Spleen (tissue), 11 donors: ENCODE measurements around the gene TFAP2B. TPM values are rescaled to one million over a fixed set of nuclear protein-coding genes. Genes with fewer than 3 reads are reported as not detected.

Source experiments
- DNase-seq: peaks from one replicate; pipeline ENCODE4 v3.0.0-alpha.2; 2020
- H3K27ac ChIP-seq, 8 donors: fragments of 200-600 bp; sonication (generic) in 7 of 8; 1 replicate in 4 of 8; 2 replicates in 4 of 8; pipeline versions ENCODE4 v1.5.0 to v1.8.0; 2016 to 2021; ENCODE audit warnings: inconsistent platforms in 4 of 8, mild to moderate bottlenecking in 4 of 8, moderate library complexity in 1 of 8
- H3K27me3 ChIP-seq, 7 donors: fragments of 200-600 bp; sonication (generic) in 6 of 7; replicated peaks in 1 of 7; 1 replicate in 4 of 7; 2 replicates in 3 of 7; pipeline versions ENCODE4 v1.5.0 to v1.8.0; 2016 to 2021; ENCODE audit warnings: inconsistent platforms in 3 of 7, mild to moderate bottlenecking in 1 of 7
- H3K36me3 ChIP-seq, 6 donors: fragments of 200-600 bp; sonication (generic) in 5 of 6; 1 replicate in 4 of 6; 2 replicates in 2 of 6; pipeline versions ENCODE4 v1.5.0 to v1.8.0; 2016 to 2021; ENCODE audit warnings: inconsistent platforms in 2 of 6
- H3K4me1 ChIP-seq, 6 donors: fragments of 200-600 bp; sonication (generic) in 5 of 6; 1 replicate in 3 of 6; 2 replicates in 3 of 6; pipeline versions ENCODE4 v1.5.0 to v1.8.0; 2016 to 2021; ENCODE audit warnings: inconsistent platforms in 3 of 6
- H3K4me3 ChIP-seq, 8 donors: fragments of 200-600 bp; sonication (generic) in 7 of 8; 1 replicate in 4 of 8; 2 replicates in 4 of 8; pipeline versions ENCODE4 v1.5.0 to v1.8.0; 2016 to 2021; ENCODE audit warnings: inconsistent platforms in 4 of 8, mild to moderate bottlenecking in 4 of 8, moderate library complexity in 2 of 8
- H3K9me3 ChIP-seq, 8 donors: fragments of 200-600 bp; sonication (generic) in 7 of 8; 1 replicate in 4 of 8; 2 replicates in 4 of 8; pipeline versions ENCODE4 v1.5.0 to v1.8.0; 2016 to 2021; ENCODE audit warnings: inconsistent platforms in 4 of 8
- CTCF ChIP-seq, 11 experiments: fragments of 200-600 bp in 7 of 11; fragments of 450-650 bp in 4 of 11; sonication (generic) in 4 of 11; IDR thresholded peaks in 8 of 11; conservative IDR thresholded peaks in 3 of 11; 1 replicate in 7 of 11; 2 replicates in 4 of 11; pipeline versions ENCODE4 v1.4.0 to v1.8.0; 2016 to 2021; ENCODE audit warnings: antibody characterized with exemption in 11 of 11, inconsistent platforms in 4 of 11, mild to moderate bottlenecking in 1 of 11
- POLR2A ChIP-seq, 3 donors: fragments of 450-650 bp; IDR thresholded peaks; one replicate each; pipeline ENCODE4 v1.5.1; 2017; ENCODE audit warnings: antibody characterized with exemption in 3 of 3, mild to moderate bottlenecking in 1 of 3
- POLR2AphosphoS5 ChIP-seq, 3 donors: sonication (generic); formaldehyde crosslinking; IDR thresholded peaks; one replicate each; pipeline ENCODE4 v1.5.1; 2017; ENCODE audit warnings: antibody characterized with exemption in 3 of 3
- WGBS, 5 donors: extraction: QIAGEN DNeasy Blood & Tissue Kit in 3 of 5; methylation state at CpG; one replicate each; pipeline versions ENCODE4 v1.1.5 to v1.1.7; 2013 to 2018; 5-methylcytosine and 5-hydroxymethylcytosine counted together
- intact Hi-C: fragments of 100-400 bp; cut with DNase I; formaldehyde crosslinking; loops from one replicate; pipeline ENCODE4 v1.15.0; 2023; ENCODE audit warnings: low total_unique reads
- polyA plus RNA-seq, 3 donors: library from polyadenylated mRNA; stranded (reverse); fragments of 200-250 nt; gene quantifications; one replicate each; pipeline ENCODE4 v1.2.1, GENCODE V29; 2013
- total RNA-seq, 7 donors: library from RNA; depleted of rRNA in 3 of 7; stranded (reverse); fragments of >200 nt in 3 of 7; fragmentation: NEBNext Ultra II Directional in 4 of 7; extraction: Animal tissue kit (Norgen Biotek cat#: 25700) in 4 of 7; gene quantifications; one replicate each; pipeline versions ENCODE4 v1.1.0 to v1.2.1, GENCODE V29; 2016 to 2021
- donor health status: healthy with polysubstance abuse.
- donor health status: DM: no; HTN: no; CAD: no; lungs with moderate emphysema.
- donor health status: DM: no; HTN: no; CAD: no.
- donor health status: Bipolar disorder and iron deficiency.
- donor health status: healthy.
- donor health status: DM: no; HTN: no; CAD: no.
- donor health status: DM: yes; HTN: yes; CAD: no.

Gene TFAP2B
- total and polyA plus RNA-seq, 10 donors = not detected

- TF ChIP-seq POLR2AphosphoS5 (IDR thresholded peaks at IDR 0.05) (no peak), POLR2A (IDR thresholded peaks at IDR 0.05) (no peak), CTCF (IDR thresholded peaks at IDR 0.05 in 8 of 11, conservative IDR thresholded peaks at IDR 0.05 in 3 of 11) (no peak)
- no peaks in the 10 kb centered on the region for H3K9me3 ChIP-seq
- no peak for DNase-seq
- H3K4me1 ChIP-seq = peaks cover 0 to 24% (median 17%) of the 10 kb centered on the region in 6 donors
- H3K27me3 ChIP-seq = peaks cover 0 to 99% (median 92%) of the 10 kb centered on the region in 7 donors
- 8 to 17% (median 12%) methylated on average over 5 of the region's 5 CpGs for WGBS, 5 donors
- H3K36me3 ChIP-seq = no peaks in the 10 kb centered on the region
- H3K27ac ChIP-seq = no peak overlapping the region
- no peak overlapping the region for H3K4me3 ChIP-seq
- intact Hi-C loops = no loop called here
Observed at GRCh38 chr6:50820869-50821264, 2.2 kb downstream of the TFAP2B start.

DNA sequence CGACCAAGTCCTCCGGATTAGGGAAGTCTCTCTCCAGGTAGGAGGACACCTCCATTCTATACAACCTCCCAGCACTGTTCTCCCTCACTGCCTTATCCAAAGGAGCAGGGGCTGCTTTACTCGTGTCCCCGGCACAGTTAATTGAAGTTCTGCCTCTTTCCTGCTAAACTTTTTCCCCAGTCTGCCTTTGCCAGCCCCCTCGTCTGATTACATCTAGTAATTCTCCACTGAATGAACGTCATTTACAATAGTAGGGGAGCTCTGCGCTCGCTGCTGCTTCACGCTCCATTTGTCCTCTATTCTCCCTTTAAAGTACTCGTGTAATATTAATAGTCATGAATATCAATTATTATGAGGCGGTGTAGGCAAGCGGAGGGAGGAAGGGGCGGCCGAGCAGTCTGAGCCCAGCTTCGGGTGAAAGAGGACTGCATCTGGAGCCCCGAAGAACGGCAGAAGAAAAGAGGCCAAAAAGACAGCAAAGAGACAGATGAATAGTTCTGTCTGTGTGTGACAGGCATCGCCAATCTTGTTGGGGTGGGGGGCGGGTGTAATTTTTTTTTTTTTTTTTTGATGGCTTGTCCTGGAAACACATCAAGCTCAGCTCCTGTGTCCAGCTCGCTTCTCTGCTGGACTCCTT lies 2.9 kb downstream of the TFAP2B start:
- intact Hi-C loops = no loop called here
- Histone ChIP-seq H3K27ac (no peak overlapping the region), H3K4me3 (no peak overlapping the region), H3K4me1 (peaks cover 0 to 24% (median 16%) of the 10 kb centered on the region in 6 donors), H3K36me3 (no peaks in the 10 kb centered on the region), H3K9me3 (no peaks in the 10 kb centered on the region), H3K27me3 (peaks cover 0 to 100% (median 97%) of the 10 kb centered on the region in 7 donors)
- DNase-seq = no peak
- 3 to 7% (median 6%) methylated on average over 20 of the region's 20 CpGs for WGBS, 5 donors
- no peak for TF ChIP-seq POLR2A (IDR thresholded peaks at IDR 0.05)
- no peak for TF ChIP-seq CTCF (IDR thresholded peaks at IDR 0.05 in 8 of 11, conservative IDR thresholded peaks at IDR 0.05 in 3 of 11)
- TF ChIP-seq POLR2AphosphoS5 (IDR thresholded peaks at IDR 0.05) = no peak

- Histone ChIP-seq H3K27me3 (peaks cover 0 to 100% (median 99%) of the 10 kb centered on the region in 7 donors), H3K27ac (no peak overlapping the region), H3K9me3 (no peaks in the 10 kb centered on the region), H3K4me3 (no peak overlapping the region), H3K36me3 (no peaks in the 10 kb centered on the region), H3K4me1 (peaks cover 0 to 24% (median 16%) of the 10 kb centered on the region in 6 donors)
- TF ChIP-seq POLR2A (IDR thresholded peaks at IDR 0.05) (no peak), CTCF (IDR thresholded peaks at IDR 0.05 in 8 of 11, conservative IDR thresholded peaks at IDR 0.05 in 3 of 11) (no peak), POLR2AphosphoS5 (IDR thresholded peaks at IDR 0.05) (no peak)
- DNase-seq = no peak
- intact Hi-C loops = no loop called here
- 4 to 9% (median 7%) methylated on average over 6 of the region's 6 CpGs for WGBS, 5 donors
Observed at GRCh38 chr6:50822078-50822476, 3.4 kb downstream of the TFAP2B start.

DNA sequence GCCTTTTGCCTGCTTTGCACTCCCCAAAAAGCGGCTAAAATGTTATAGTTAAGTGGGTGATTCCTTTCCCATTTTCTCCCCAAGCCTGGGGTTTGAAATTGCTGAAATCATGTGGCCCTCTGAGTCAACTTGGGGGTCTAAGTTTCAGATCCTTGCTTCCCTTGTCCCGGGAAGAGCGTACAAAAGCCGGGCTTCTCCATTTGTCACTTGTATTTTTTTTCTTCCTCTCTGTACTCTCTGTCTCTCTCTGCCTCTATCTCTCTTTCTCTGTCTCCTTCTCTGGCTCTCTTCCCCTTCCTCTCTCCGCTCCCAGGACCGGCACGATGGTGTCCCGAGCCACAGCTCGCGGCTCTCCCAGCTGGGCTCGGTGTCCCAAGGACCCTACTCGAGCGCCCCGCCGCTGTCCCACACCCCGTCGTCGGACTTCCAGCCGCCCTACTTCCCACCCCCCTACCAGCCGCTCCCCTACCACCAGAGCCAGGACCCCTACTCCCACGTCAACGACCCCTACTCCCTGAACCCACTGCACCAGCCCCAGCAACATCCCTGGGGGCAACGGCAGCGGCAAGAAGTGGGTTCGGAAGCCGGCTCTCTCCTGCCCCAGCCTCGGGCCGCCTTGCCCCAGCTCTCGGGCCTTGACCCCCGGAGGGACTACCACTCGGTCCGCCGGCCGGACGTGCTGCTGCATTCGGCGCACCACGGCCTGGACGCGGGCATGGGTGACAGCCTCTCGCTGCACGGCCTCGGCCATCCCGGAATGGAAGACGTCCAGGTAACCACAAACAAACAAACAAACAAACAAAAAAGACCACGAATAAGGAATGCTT lies 4.6 kb downstream of the TFAP2B start:
- H3K9me3 ChIP-seq = no peaks in the 10 kb centered on the region
- 5 to 8% (median 6%) methylated on average over 38 to 46 of the region's 46 CpGs for WGBS, 5 donors
- no peak overlapping the region for H3K27ac ChIP-seq
- H3K4me1 ChIP-seq = peaks cover 0 to 24% (median 16%) of the 10 kb centered on the region in 6 donors
- peaks cover 0 to 100% (median 95%) of the 10 kb centered on the region in 7 donors for H3K27me3 ChIP-seq
- no peak overlapping the region for H3K4me3 ChIP-seq
- TF ChIP-seq CTCF (IDR thresholded peaks at IDR 0.05 in 8 of 11, conservative IDR thresholded peaks at IDR 0.05 in 3 of 11) (no peak), POLR2A (IDR thresholded peaks at IDR 0.05) (no peak), POLR2AphosphoS5 (IDR thresholded peaks at IDR 0.05) (no peak)
- DNase-seq = no peak
- intact Hi-C loops = no loop called here
- no peaks in the 10 kb centered on the region for H3K36me3 ChIP-seq
